ENCODE data around the gene METTL16.
A peak's percentile ranks its signal among the peaks of the same experiment; 100 is the strongest.

METTL16 gene

DNA sequence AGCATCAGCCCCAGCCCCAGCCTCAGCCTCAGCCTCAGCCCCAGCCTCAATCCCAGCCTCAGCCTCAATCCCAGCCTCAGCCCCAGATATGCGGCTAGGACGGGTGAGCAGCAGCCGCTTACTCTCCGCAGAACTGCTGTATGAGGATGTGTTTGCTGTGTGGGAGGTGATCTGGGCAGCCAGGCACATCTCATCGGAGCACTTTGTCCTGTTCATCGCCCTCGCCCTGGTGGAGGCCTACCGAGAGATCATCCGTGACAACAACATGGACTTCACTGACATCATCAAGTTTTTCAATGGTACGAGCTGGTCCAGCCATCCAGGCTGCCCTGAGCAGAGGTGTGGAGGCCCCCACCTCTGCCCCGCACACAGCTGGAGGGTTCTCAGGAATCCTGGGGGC, 132.8 kb downstream of the METTL16 start:
- DNase-seq: no peak

- DNase-seq: no peak
Observed at GRCh38 chr17:2377659-2378058, 134.0 kb downstream of the METTL16 start.

DNA sequence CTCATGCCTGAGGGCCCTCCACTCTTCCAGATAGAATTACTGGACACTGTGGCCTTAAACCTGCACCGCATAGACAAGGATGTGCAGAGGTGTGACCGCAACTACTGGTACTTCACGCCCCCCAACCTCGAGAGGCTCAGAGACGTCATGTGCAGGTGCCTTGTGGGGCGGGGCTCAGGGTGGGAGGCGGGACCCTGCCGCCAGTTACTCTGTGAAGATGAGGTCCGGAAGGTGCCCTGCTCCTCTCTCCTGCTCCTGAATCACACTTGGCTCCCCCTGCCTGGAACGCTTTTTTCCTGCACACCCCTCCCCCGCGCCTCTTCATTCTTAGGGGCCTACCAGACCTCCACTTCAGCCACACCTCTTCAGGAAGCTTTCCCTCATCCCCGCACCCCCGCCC, 135.6 kb downstream of the METTL16 start:
- no peak for DNase-seq

DNA sequence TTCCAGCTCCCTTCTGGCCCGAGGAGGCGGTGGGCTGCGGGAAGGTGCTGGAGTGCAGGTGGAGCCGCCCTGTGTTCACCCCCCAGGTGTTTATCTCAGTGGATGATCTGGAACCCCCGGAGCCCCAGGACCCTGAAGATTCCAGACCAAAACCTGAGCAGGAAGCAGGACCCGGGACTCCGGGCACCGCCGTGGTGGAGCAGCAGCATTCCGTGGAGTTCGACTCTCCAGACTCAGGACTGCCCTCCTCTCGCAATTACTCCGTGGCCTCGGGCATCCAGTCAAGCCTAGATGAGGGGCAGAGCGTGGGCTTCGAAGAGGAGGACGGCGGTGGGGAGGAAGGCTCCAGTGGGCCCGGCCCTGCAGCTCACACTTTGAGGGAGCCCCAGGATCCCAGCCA, 136.3 kb downstream of the METTL16 start:
- DNase-seq: no peak

DNA sequence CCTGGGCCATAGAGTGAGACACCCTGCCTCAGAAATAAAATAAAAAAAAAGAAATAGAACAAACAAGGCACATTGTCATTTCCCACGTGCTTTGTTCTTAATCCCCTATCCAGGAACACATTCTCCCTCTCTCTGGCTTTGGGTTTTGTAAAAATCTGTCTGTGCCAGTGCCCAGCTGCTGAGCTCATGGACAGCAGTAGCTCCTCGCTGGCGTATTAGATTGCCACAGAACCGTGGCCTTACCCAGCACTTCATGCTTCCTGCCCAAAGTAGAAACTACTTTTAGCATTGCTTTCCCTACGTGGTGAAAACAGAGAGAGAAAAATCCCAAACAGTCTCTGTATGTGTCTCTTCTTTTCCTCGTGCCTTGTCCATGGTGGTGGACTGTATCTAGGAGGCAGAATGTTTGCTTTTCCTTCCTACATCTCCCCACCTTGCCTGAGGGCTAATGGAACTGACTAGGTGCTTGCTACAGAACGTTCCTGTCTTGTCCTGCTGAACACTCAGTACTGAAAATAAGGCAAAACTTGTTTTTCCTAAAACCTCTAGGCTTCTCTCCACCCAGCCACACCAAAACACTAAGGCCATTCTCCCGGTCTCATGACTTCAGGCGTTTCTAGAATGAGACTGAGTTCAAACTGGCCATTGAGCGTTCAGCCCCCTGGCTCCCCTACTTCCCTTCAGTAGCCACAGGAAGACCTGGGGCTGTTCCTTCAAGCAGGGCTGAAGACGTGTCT, 137.0 kb downstream of the METTL16 start:
- DNase-seq: no peak

DNA sequence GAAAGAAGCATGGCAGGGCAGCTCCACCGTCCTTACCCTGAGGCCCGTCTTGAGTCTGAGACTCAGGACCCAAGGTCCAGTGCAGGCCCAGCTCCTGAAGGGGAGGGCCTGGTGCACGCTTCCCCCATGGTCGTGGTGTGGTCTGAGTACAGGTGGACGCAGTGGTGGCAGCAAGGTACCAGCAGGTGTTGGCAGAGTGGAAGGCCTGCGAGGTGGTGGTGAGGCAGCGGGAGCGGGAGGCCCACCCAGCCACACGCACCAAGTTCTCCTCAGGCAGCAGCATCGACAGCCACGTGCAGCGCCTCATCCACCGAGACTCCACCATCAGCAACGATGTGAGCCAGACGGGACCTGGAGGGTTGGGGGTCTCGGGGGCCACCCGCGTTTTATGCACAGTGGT, 138.5 kb downstream of the METTL16 start:
- DNase-seq: no peak

- DNase-seq: no peak
Observed at GRCh38 chr17:2372681-2373080, 139.0 kb downstream of the METTL16 start.

DNA sequence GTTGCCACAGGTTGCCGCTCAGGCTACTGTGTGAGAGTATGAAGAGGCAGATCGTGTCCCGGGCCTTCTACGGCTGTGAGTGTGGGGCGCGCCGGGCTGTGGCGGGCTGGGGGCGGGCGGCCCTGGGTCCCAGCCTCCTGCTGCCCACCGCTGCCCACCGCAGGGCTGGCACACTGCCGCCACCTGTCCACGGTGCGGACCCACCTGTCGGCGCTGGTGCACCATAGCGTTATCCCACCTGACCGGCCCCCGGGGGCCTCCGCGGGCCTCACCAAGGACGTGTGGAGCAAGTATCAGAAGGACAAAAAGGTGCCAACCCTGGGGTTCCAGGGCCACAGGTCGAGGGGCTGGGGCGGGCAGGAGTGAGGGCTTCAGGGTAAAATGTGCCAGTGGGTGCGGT, 139.5 kb downstream of the METTL16 start:
- DNase-seq: no peak

DNA sequence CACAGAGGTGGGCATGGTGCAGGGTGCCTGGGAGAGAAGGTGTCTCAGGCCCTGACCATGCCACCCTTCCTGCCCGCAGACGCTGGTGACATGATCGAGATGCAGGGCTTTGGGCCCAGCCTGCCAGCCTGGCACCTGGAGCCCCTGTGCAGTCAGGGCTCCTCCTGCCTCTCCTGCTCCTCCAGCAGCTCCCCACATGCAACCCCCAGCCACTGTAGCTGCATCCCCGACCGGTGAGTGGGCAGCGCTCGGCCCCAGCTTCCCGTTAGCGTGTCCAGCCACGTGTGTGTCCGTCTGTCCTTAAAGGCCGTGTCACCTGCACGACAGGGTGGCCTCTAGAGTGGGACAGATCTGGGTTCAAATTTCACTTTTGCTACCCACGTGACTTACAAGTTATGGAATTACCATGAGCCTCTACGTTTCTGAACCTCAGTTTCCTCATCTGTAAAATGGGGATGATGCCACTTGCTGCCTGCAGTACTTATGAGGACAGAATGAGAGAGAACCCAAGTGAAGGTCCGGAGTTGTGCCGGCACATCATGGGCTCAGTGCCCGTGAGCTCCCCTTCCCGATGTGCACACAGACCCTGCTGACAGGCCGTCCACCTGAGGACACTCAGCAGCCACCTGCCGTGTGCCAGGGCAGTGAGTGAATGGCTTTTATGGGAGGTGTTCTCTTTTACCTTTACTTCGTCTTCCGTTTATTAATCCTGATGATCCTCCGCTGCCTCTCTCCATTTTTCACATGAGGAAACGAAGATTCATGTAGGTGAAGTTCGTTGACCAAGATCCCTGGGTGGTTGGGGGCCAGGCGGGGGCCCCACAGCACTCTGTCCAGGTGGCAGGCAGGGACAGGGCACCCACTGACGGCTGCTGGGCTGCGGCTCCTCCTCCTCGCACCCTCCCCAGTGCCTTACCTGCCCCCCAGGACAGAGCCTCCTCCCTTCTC, 140.2 kb downstream of the METTL16 start:
- DNase-seq: no peak

DNA sequence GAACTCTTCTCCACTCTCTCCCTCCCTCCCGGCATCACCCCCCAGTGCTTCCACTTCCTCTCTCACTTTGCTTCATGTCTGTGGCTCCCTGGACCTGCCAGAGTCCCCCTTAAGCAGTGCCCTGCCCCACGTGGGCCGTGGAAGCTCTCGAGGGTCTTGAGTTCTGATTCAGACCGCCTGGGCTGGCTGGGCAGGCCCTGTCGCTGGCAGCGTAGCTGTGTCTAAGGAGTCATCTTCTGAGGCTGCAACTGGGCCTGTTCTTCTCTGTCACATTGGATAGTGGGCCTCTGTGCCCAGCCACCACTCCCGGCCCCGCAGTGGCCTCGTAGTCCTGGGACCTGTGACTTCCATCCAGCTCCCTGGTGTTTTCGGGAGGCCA, 141.5 kb downstream of the METTL16 start:
- no peak for DNase-seq

- no peak for DNase-seq
Observed at GRCh38 chr17:2369551-2370210, 142.0 kb downstream of the METTL16 start.

DNA sequence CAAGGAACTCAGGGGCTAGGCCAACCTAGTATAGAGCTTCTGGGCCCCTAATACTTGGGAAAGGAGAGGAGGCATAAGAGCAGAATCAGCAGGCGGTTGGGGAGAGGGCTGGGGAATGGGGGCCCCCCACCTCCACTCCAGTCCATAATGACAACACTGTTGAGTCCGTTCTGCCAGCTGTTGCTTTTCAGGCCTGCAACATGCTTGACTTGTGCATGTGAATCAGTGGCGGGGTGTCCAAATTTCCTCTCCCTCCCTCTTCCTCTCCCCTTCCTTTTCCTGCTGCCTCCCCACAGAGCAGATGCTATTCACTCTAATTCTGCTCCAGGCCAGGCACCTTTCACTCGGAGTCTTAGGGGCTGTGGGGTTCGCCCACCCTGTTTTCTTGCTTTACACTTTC, 142.6 kb downstream of the METTL16 start:
- peak; percentile 28 for DNase-seq

- peak; percentile 64 for DNase-seq
Observed at GRCh38 chr17:2368359-2368758, 143.3 kb downstream of the METTL16 start.

GRCh38 chr17:2366747-2367494, 144.8 kb downstream of the METTL16 start:
- DNase-seq: no peak

All from DMS 273 treated with DMSO at 0.1 percent for 48 hours (cell line).